K562 (cell line): ENCODE results near the gene SYVN1. TPM values are rescaled to one million over a fixed set of nuclear protein-coding genes. Genes with fewer than 3 reads are reported as not detected.

ENCODE experiments used
- ARNT ChIP-seq, 2 experiments: fragments of 450-650 bp; IDR thresholded peaks; 2 replicates each; pipeline ENCODE4 v1.6.1; 2016; ENCODE audit warnings: mild to moderate bottlenecking in 1 of 2
- EGR1 ChIP-seq: fragments of 450-650 bp; conservative IDR thresholded peaks from 2 replicates; pipeline ENCODE4 v1.6.1; 2017; ENCODE audit warnings: mild to moderate bottlenecking
- HCFC1 ChIP-seq: IDR thresholded peaks from 2 replicates; pipeline ENCODE4 v1.6.1; 2012; ENCODE audit warnings: low read depth, low read length, improper control_type of control experiment
- HOXB6 ChIP-seq: fragments of 250-450 bp; sonication (Bioruptor Pico); IDR thresholded peaks from 2 replicates; pipeline ENCODE4 v1.5.1; 2022; ENCODE audit warnings: mild to moderate bottlenecking, borderline replicate concordance
- KDM2B ChIP-seq: fragments of 250-450 bp; sonication (Bioruptor Pico); IDR thresholded peaks from 2 replicates; pipeline ENCODE4 v1.8.0; 2021; ENCODE audit warnings: mild to moderate bottlenecking, moderate library complexity
- LARP7 ChIP-seq: fragments of 450-650 bp; IDR thresholded peaks from 2 replicates; pipeline ENCODE4 v1.6.1; 2016
- MECOM ChIP-seq: fragments of 250-450 bp; sonication (Bioruptor Pico); IDR thresholded peaks from 2 replicates; pipeline ENCODE4 v1.8.0; 2022; ENCODE audit warnings: inconsistent platforms
- NFE2L1 ChIP-seq: fragments of 450-650 bp; IDR thresholded peaks from 2 replicates; pipeline ENCODE4 v1.6.1; 2016; ENCODE audit warnings: missing genetic modification characterization, low read depth, mild to moderate bottlenecking, missing compliant biosample characterization, moderate library complexity, borderline replicate concordance
- NR4A1 ChIP-seq, 2 experiments: fragments of 250-450 bp in 1 of 2; fragments of 450-650 bp in 1 of 2; sonication (Bioruptor Pico) in 1 of 2; IDR thresholded peaks; 2 replicates each; pipeline versions ENCODE4 v1.4.0 to v1.6.1; 2016 to 2020; ENCODE audit warnings: mild to moderate bottlenecking in 2 of 2, missing compliant biosample characterization in 1 of 2, missing genetic modification characterization in 1 of 2, moderate library complexity in 1 of 2
- SMAD2 ChIP-seq: fragments of 150-350 bp; IDR thresholded peaks from 2 replicates; pipeline ENCODE4 v1.6.1; 2014; ENCODE audit warnings: low read depth, mild to moderate bottlenecking, low read length
- STAG1 ChIP-seq: sonication (generic); formaldehyde crosslinking; IDR thresholded peaks from 2 replicates; pipeline ENCODE4 v1.5.0; 2020; ENCODE audit warnings: missing genetic modification reagents, borderline replicate concordance
- TAF1 ChIP-seq: IDR thresholded peaks from 2 replicates; pipeline ENCODE4 v1.6.1; 2011; ENCODE audit warnings: mild to moderate bottlenecking, low read length, moderate library complexity; ENCODE audit not compliant: insufficient read depth, control insufficient read depth, severe bottlenecking; ENCODE audit errors: extremely low read depth
- TBL1XR1 ChIP-seq, 2 experiments: IDR thresholded peaks; 2 replicates each; pipeline ENCODE4 v1.6.1; 2012; ENCODE audit warnings: improper control_type of control experiment in 2 of 2, low read length in 2 of 2, mild to moderate bottlenecking in 1 of 2
- ZNF12 ChIP-seq: sonication (generic); formaldehyde crosslinking; IDR thresholded peaks from 2 replicates; pipeline ENCODE4 v1.4.0; 2020; ENCODE audit warnings: mild to moderate bottlenecking, missing genetic modification reagents
- ZNF232 ChIP-seq: sonication (generic); formaldehyde crosslinking; IDR thresholded peaks from 2 replicates; pipeline ENCODE4 v1.8.0; 2022; ENCODE audit warnings: mild to moderate bottlenecking, missing genetic modification reagents
- polyA plus RNA-seq, 8 experiments: library from polyadenylated mRNA; depleted of rRNA in 4 of 8; stranded (reverse) in 5 of 8; unstranded in 3 of 8; fragments of >200 nt; fragmentation: Nextera tagmentation in 2 of 8; fragmentation: Illumina TruSeq in 1 of 8; extraction: Ambion mirVana in 2 of 8; extraction: Trizol in 1 of 8; gene quantifications; 2 replicates each; pipeline versions ENCODE4 v1.2.1 to v1.2.3, GENCODE V29; 2011 to 2014; ENCODE audit warnings: inconsistent platforms in 1 of 8, missing spikeins in 1 of 8
- total RNA-seq, 7 experiments: library from RNA; depleted of rRNA in 6 of 7; stranded (reverse); fragments of >200 nt in 6 of 7; fragmentation: Illumina TruSeq in 2 of 7; extraction: Trizol in 2 of 7; gene quantifications; 2 replicates each; pipeline versions ENCODE4 v1.2.1 to v1.2.3, GENCODE V29; 2011 to 2021; ENCODE audit warnings: low replicate concordance in 1 of 7
- TF ChIP-seq, protein P1 (sequence below): fragments of 450-650 bp; formaldehyde crosslinking; IDR thresholded peaks from 2 replicates; pipeline ENCODE4 v1.4.0; 2022; ENCODE audit warnings: missing genetic modification characterization
- TF ChIP-seq, protein P2 (sequence below), 2 experiments: fragments of 450-650 bp; conservative IDR thresholded peaks; 2 replicates each; pipeline ENCODE4 v1.6.1; 2017; ENCODE audit warnings: mild to moderate bottlenecking in 2 of 2, moderate library complexity in 2 of 2
- TF ChIP-seq, protein P3 (sequence below), 2 experiments: fragments of 450-650 bp in 1 of 2; sonication (generic) in 1 of 2; formaldehyde crosslinking in 1 of 2; IDR thresholded peaks in 1 of 2; conservative IDR thresholded peaks in 1 of 2; 2 replicates each; pipeline versions ENCODE4 v1.6.1 to v1.8.1; 2016 to 2023; ENCODE audit warnings: mild to moderate bottlenecking in 2 of 2, moderate library complexity in 2 of 2, inconsistent platforms in 1 of 2, missing genetic modification reagents in 1 of 2
- TF ChIP-seq, protein P4 (sequence below), 3 experiments: fragments of 200-800 bp in 1 of 3; sonication (Bioruptor generic) in 1 of 3; sonication (generic) in 1 of 3; formaldehyde crosslinking in 1 of 3; IDR thresholded peaks; 2 replicates each; pipeline versions ENCODE4 v1.6.1 to v1.8.0; 2016 to 2022; ENCODE audit warnings: mild to moderate bottlenecking in 2 of 3, missing compliant biosample characterization in 2 of 3, missing genetic modification characterization in 2 of 3, missing genetic modification reagents in 1 of 3
- TF ChIP-seq, protein P5 (sequence below): sonication (generic); formaldehyde crosslinking; IDR thresholded peaks from 2 replicates; pipeline ENCODE4 v1.8.0; 2022; ENCODE audit warnings: missing genetic modification reagents, mild to moderate bottlenecking, moderate library complexity, borderline replicate concordance

The SYVN1 gene
- total and polyA plus RNA-seq, 9 of the 15 experiments (the other 6 are each of a cell fraction or from before 2014, with no cell fraction given), result 0.41 to 47.4 (median 9.9) TPM

DNA sequence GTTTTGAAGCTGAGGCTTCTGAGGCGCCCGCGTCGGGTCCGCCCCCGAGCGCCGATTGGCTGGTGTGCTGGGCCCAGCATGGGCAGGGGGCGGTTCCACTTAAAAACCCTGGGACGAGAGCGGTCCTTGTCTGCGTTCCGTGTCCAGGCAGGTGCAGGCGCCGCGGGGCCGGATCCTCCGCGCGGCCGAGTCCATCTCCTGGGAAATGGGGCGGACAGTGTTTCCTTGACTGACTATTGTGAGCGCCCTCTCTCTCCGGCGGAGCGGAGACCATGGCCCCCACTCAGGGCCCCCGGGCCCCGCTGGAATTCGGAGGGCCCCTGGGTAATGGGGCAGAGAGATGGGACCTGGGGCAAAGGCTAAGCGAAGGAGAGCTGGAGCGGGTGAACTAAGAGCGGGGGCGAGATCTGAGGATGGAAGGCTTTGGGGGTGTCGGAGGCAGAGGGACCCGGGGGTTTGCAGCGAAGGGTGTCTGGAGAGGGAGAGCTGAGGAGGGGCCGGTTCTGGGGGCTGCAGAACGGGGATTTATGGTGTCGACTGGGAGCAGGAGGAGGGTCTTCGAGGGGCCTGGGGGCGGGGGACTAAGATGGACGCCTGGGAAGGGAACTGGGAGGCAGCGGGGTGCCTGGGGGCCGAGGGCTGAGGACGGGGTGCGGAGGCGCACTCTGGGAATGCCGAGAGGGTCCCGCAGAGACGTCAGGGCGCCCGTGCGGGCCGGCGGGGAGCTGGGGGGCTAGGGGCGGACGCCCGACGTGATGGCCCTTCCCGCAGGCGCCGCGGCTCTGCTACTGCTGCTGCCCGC, 22.4 kb downstream of the SYVN1 start, which contains the start of gene TM7SF2 (continued):
- TF ChIP-seq MECOM (CRISPR knock-in tag), result peak; percentile 55; the same call in 1 of the 2 replicates
- TF ChIP-seq LARP7, result 0 out of 2 replicates have a peak, but pooled peaks have one; percentile 56
- TF ChIP-seq NFE2L1 (tag), result no peak
- TF ChIP-seq, protein P1, sequence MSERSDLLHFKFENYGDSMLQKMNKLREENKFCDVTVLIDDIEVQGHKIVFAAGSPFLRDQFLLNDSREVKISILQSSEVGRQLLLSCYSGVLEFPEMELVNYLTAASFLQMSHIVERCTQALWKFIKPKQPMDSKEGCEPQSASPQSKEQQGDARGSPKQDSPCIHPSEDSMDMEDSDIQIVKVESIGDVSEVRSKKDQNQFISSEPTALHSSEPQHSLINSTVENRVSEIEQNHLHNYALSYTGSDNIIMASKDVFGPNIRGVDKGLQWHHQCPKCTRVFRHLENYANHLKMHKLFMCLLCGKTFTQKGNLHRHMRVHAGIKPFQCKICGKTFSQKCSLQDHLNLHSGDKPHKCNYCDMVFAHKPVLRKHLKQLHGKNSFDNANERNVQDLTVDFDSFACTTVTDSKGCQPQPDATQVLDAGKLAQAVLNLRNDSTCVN (CRISPR knock-in tag), result peak; percentile 55; the same call in 1 of the 2 replicates
- peak; percentile 39 for TF ChIP-seq TAF1
- TF ChIP-seq HOXB6 (CRISPR knock-in tag), result no peak
- peak; percentile 29 for TF ChIP-seq HCFC1
- TF ChIP-seq, protein P2, sequence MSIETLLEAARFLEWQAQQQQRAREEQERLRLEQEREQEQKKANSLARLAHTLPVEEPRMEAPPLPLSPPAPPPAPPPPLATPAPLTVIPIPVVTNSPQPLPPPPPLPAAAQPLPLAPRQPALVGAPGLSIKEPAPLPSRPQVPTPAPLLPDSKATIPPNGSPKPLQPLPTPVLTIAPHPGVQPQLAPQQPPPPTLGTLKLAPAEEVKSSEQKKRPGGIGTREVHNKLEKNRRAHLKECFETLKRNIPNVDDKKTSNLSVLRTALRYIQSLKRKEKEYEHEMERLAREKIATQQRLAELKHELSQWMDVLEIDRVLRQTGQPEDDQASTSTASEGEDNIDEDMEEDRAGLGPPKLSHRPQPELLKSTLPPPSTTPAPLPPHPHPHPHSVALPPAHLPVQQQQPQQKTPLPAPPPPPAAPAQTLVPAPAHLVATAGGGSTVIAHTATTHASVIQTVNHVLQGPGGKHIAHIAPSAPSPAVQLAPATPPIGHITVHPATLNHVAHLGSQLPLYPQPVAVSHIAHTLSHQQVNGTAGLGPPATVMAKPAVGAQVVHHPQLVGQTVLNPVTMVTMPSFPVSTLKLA (conservative IDR thresholded peaks at IDR 0.05), result peak; percentile 49 to 63; a peak in 3 of 4 replicates
- TF ChIP-seq, protein P3, sequence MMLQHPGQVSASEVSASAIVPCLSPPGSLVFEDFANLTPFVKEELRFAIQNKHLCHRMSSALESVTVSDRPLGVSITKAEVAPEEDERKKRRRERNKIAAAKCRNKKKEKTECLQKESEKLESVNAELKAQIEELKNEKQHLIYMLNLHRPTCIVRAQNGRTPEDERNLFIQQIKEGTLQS (IDR thresholded peaks at IDR 0.05), result no peak
- TF ChIP-seq, protein P3 (CRISPR knock-in tag; conservative IDR thresholded peaks at IDR 0.05), result no peak
- no peak for TF ChIP-seq STAG1 (CRISPR knock-in tag)
- TF ChIP-seq SMAD2, result no peak
- TF ChIP-seq NR4A1 (CRISPR knock-in tag; IDR thresholded peaks at IDR 0.05), result no peak
- no peak for TF ChIP-seq NR4A1 (tag; IDR thresholded peaks at IDR 0.05)
- no peak for TF ChIP-seq ZNF232 (CRISPR knock-in tag)
- 0 out of 2 replicates have a peak, but pooled peaks have one; percentile 67 for TF ChIP-seq KDM2B
- TF ChIP-seq, protein P4, sequence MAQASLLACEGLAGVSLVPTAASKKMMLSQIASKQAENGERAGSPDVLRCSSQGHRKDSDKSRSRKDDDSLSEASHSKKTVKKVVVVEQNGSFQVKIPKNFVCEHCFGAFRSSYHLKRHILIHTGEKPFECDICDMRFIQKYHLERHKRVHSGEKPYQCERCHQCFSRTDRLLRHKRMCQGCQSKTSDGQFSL (CRISPR knock-in tag; IDR thresholded peaks at IDR 0.05), result no peak
- TF ChIP-seq, protein P4 (tag; IDR thresholded peaks at IDR 0.05), result no peak
- peak; percentile 67 for TF ChIP-seq EGR1
- TF ChIP-seq ARNT (IDR thresholded peaks at IDR 0.05), result 0 out of 4 replicates have a peak, but pooled peaks of 1 of the 2 experiments have one; percentile 41
- 0 out of 4 replicates have a peak, but pooled peaks of 1 of the 2 experiments have one; percentile 10 for TF ChIP-seq TBL1XR1 (IDR thresholded peaks at IDR 0.05; ENCODE audit: low read length in 2 of 2)
- TF ChIP-seq, protein P5, sequence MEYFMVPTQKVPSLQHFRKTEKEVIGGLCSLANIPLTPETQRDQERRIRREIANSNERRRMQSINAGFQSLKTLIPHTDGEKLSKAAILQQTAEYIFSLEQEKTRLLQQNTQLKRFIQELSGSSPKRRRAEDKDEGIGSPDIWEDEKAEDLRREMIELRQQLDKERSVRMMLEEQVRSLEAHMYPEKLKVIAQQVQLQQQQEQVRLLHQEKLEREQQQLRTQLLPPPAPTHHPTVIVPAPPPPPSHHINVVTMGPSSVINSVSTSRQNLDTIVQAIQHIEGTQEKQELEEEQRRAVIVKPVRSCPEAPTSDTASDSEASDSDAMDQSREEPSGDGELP (CRISPR knock-in tag), result peak; percentile 58; the same call in 1 of the 2 replicates
- 0 out of 2 replicates have a peak, but pooled peaks have one; percentile 6 for TF ChIP-seq ZNF12 (CRISPR knock-in tag)
